Measurements from ENCODE around the gene TEDC2. TPM values are rescaled to one million over a fixed set of nuclear protein-coding genes. Genes with fewer than 3 reads are reported as not detected.

TEDC2 gene
- total RNA-seq, 2 experiments from 2014 or later: 48.0 to 110 TPM

GRCh38 chr16:2425825-2426430 lies 34.0 kb upstream of the TEDC2 start:
- DNase-seq (ENCODE audit: low spot score): no peak
- no peak overlapping the region for H2AFZ ChIP-seq (ENCODE audit: low read length)
- TF ChIP-seq EZH2phosphoT487 (IDR thresholded peaks at IDR 0.05; ENCODE audit: borderline replicate concordance, low read depth, low read length): no peak
- TF ChIP-seq, protein P1, sequence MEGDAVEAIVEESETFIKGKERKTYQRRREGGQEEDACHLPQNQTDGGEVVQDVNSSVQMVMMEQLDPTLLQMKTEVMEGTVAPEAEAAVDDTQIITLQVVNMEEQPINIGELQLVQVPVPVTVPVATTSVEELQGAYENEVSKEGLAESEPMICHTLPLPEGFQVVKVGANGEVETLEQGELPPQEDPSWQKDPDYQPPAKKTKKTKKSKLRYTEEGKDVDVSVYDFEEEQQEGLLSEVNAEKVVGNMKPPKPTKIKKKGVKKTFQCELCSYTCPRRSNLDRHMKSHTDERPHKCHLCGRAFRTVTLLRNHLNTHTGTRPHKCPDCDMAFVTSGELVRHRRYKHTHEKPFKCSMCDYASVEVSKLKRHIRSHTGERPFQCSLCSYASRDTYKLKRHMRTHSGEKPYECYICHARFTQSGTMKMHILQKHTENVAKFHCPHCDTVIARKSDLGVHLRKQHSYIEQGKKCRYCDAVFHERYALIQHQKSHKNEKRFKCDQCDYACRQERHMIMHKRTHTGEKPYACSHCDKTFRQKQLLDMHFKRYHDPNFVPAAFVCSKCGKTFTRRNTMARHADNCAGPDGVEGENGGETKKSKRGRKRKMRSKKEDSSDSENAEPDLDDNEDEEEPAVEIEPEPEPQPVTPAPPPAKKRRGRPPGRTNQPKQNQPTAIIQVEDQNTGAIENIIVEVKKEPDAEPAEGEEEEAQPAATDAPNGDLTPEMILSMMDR (conservative IDR thresholded peaks at IDR 0.05; ENCODE audit: low read length): no peak
- ChIA-PET POLR2A (no interaction called here), CTCF (ENCODE audit: unreplicated experiment) (no interaction called here)
- no peak overlapping the region for H3K27ac ChIP-seq (ENCODE audit: low read depth, low read length, poor library complexity, severe bottlenecking)
- peaks cover 12% of the 10 kb centered on the region for H4K20me1 ChIP-seq (ENCODE audit: insufficient read depth, low read length)
- no TSS peak for BruUV-seq (replicated peaks)
- no peaks in the 10 kb centered on the region for H3K9me2 ChIP-seq (ENCODE audit: insufficient read depth, low read length)
- no peak overlapping the region for H3K4me3 ChIP-seq (ENCODE audit: low read depth, low read length, poor library complexity, severe bottlenecking)
- peaks cover 14% of the 10 kb centered on the region for H3K79me2 ChIP-seq (ENCODE audit: insufficient read depth, low read depth, low read length)
- H3K9me3 ChIP-seq (ENCODE audit: low read length): no peaks in the 10 kb centered on the region
- peaks cover 6% of the 10 kb centered on the region for H3K36me3 ChIP-seq (ENCODE audit: insufficient read depth, low read length)
- no peak overlapping the region for H3K4me2 ChIP-seq (ENCODE audit: low read length)
- peaks cover 24% of the 10 kb centered on the region for H3K4me1 ChIP-seq (ENCODE audit: insufficient read depth, low read length, poor library complexity, severe bottlenecking)
- intact Hi-C loops (cut with micrococcal nuclease; ENCODE audit: unreplicated experiment): loop anchor here (10.0 kb wide), 1 partner anchor 271 kb away; the partner anchor contains the start of gene TRAF7

DNA sequence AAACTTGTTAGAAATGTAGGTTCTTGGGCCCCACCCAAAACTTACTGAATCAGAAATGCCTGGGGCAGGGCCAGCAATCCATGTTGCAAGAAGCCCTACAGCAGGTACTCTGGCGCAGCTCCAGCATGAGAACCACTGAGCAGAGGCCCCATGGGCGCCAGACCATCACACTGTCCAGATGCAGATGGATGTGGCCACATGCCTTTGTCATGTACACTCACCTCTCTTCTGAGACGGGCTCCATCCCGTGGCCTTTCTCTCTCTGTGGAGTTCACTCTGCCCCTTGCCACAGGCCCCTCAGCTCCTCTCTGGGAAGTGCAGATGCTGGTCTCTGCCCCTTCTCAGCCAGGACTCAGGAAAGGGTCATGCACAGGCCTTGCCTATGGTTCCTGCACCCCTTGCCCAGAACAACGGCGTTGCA lies 33.0 kb upstream of the TEDC2 start:
- no peak overlapping the region for H2AFZ ChIP-seq (ENCODE audit: low read length)
- peaks cover 31% of the 10 kb centered on the region for H3K4me1 ChIP-seq (ENCODE audit: insufficient read depth, low read length, poor library complexity, severe bottlenecking)
- H3K9me3 ChIP-seq (ENCODE audit: low read length): no peaks in the 10 kb centered on the region
- no peaks in the 10 kb centered on the region for H3K9me2 ChIP-seq (ENCODE audit: insufficient read depth, low read length)
- peaks cover 16% of the 10 kb centered on the region for H3K36me3 ChIP-seq (ENCODE audit: insufficient read depth, low read length)
- H3K4me3 ChIP-seq (ENCODE audit: low read depth, low read length, poor library complexity, severe bottlenecking): no peak overlapping the region
- TF ChIP-seq, protein P1 (conservative IDR thresholded peaks at IDR 0.05; ENCODE audit: low read length): no peak
- TF ChIP-seq EZH2phosphoT487 (IDR thresholded peaks at IDR 0.05; ENCODE audit: borderline replicate concordance, low read depth, low read length): no peak
- no peak for DNase-seq (ENCODE audit: low spot score)
- POLR2A ChIA-PET: interaction anchor here (0.6 to 0.7 kb wide), 2 partner anchors 13 to 111 kb away, joined by 3 read pairs; partner anchors contain the start of gene PDPK1
- intact Hi-C loops (cut with micrococcal nuclease; ENCODE audit: unreplicated experiment): loop anchor here (10.0 kb wide), 1 partner anchor 272 kb away; the partner anchor contains the start of gene TRAF7
- no peak overlapping the region for H3K27ac ChIP-seq (ENCODE audit: low read depth, low read length, poor library complexity, severe bottlenecking)
- peaks cover 17% of the 10 kb centered on the region for H4K20me1 ChIP-seq (ENCODE audit: insufficient read depth, low read length)
- no peak overlapping the region for H3K4me2 ChIP-seq (ENCODE audit: low read length)
- H3K79me2 ChIP-seq (ENCODE audit: insufficient read depth, low read depth, low read length): peaks cover 23% of the 10 kb centered on the region
- CTCF ChIA-PET (ENCODE audit: unreplicated experiment): no interaction called here
- no TSS peak for BruUV-seq (replicated peaks)

- ChIA-PET CTCF (ENCODE audit: unreplicated experiment) (no interaction called here), POLR2A (interaction anchor here (0.6 to 0.7 kb wide), 2 partner anchors 14 to 110 kb away, joined by 3 read pairs; partner anchors contain the start of gene PDPK1)
- H3K9me3 ChIP-seq (ENCODE audit: low read length): no peaks in the 10 kb centered on the region
- H3K4me2 ChIP-seq (ENCODE audit: low read length): peak overlapping the region; percentile 78
- no peak overlapping the region for H3K27ac ChIP-seq (ENCODE audit: low read depth, low read length, poor library complexity, severe bottlenecking)
- no peak overlapping the region for H2AFZ ChIP-seq (ENCODE audit: low read length)
- BruUV-seq (replicated peaks): no TSS peak
- TF ChIP-seq, protein P1 (conservative IDR thresholded peaks at IDR 0.05; ENCODE audit: low read length): no peak
- no peak for TF ChIP-seq EZH2phosphoT487 (IDR thresholded peaks at IDR 0.05; ENCODE audit: borderline replicate concordance, low read depth, low read length)
- intact Hi-C loops (cut with micrococcal nuclease; ENCODE audit: unreplicated experiment): loop anchor here (10.0 kb wide), 1 partner anchor 273 kb away; the partner anchor contains the start of gene TRAF7
- peaks cover 17% of the 10 kb centered on the region for H4K20me1 ChIP-seq (ENCODE audit: insufficient read depth, low read length)
- DNase-seq (ENCODE audit: low spot score): no peak
- peaks cover 26% of the 10 kb centered on the region for H3K4me1 ChIP-seq (ENCODE audit: insufficient read depth, low read length, poor library complexity, severe bottlenecking)
- peaks cover 29% of the 10 kb centered on the region for H3K79me2 ChIP-seq (ENCODE audit: insufficient read depth, low read depth, low read length)
- peak overlapping the region; percentile 87 for H3K4me3 ChIP-seq (ENCODE audit: low read depth, low read length, poor library complexity, severe bottlenecking)
- peaks cover 22% of the 10 kb centered on the region for H3K36me3 ChIP-seq (ENCODE audit: insufficient read depth, low read length)
- H3K9me2 ChIP-seq (ENCODE audit: insufficient read depth, low read length): no peaks in the 10 kb centered on the region
Observed at GRCh38 chr16:2427526-2427925, 32.4 kb upstream of the TEDC2 start.
